RCC 7860 (cell line): ENCODE data around the gene MAP2K3.
"Not testable (repeated sequence)": the region's sequence is repeated elsewhere in the genome, so short reads cannot be mapped to it uniquely, and the experiment has no call there.

ENCODE experiments used
- DNase-seq: peaks from one replicate; pipeline ENCODE4 v3.0.0-alpha.2; 2015; ENCODE audit warnings: low spot score
- FAIRE-seq: peaks from 2 replicates; lab custom pipeline; 2012; peaks lifted over from hg19 to GRCh38; lab: Jason Lieb, UNC

Gene MAP2K3

DNA sequence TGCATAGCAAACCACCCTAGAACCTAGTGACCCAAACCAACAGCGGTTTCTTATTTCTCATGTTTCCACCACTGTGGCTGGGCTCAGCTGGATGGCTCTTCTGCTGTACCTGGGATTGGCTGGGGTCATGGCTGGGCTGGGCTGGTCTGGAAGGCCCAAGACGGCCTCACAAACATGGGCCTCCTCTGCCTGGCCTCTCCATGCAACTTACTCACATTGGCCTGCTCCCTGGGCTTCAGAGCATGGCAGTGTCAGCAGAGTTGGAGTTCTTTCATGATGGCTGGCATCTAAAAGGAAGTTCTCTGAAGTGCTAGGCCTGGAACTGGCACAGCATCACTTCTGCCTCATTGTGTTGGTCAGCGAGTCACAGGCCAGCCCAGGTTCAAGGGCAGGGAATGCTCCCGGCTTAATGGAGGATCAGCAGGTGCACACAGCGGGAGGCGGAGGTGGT, 24.4 kb downstream of the MAP2K3 start:
- FAIRE-seq, DNase-seq: not testable (repeated sequence)

DNA sequence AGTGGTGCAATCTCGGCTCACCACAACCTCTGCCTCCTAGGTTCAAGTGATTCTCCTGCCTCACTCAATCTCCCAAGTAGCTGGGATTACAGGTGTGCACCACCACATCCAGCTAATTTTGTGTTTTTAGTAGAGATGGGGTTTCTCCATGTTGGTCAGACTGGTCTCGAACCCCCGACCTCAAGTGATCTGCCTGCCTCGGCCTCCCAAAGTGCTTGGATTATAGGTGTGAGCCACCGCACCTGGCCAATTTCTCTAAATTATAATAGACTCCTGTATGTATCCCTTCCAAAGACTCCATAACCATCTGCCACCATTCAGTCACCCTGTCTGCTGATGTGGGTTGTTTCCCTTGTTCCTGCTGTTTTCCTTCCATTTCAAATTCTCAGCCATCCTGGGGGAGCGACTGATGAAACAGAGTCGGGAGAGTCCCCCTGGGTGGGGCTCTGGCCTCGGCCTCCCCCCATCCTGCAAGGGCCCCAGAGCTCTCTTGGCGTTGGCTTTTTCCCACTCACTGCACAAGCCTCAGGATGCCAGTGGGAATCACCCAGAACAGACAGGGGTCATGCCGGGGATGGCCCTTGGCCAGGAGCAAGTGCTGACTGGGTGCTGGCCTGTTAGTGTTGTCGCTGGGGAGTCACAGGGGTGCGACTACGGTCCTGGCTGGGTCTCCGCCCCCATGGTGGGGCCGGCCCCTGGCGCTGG, 25.7 kb downstream of the MAP2K3 start:
- not testable (repeated sequence) for FAIRE-seq, DNase-seq

DNA sequence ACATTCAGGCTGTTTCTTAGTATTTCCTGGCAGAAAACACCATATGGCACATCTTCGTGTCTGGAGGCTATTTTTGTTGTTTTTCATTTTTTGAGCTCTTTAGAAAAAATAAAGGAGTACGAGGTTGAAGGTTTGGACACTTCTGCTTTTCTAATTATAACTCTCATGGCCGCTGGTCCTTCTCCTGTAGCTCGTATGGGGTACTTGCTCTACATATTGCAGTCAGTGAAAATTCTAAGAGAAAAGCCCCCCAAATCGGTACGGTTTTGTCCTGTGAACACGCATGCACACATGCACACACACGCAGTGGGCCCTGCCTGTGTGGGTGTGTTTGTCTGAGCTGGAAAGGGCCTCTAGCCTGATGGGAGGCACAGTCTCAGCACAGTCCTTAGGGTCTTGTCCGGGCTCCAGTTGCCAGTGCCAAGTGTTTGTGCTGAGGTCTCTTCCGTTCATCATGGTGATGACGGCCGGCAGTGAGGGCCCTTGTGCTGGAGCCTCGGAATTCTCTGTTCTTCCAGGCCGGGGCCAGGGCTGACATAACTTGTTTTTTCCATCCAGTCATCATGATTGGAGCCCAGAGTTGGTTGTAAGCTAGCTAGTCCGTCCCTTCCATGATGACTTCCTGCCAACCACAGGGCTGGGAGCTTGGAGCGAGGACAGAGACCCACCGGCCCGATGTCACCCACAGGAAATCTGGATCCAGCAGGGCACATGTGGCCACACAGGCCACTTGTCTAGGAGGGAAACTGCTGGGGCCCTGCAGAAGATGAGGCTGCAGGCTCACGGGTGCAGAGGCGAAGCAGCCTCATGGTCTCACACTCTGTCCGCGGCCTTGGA, 26.5 kb downstream of the MAP2K3 start:
- FAIRE-seq: not testable (repeated sequence)

DNA sequence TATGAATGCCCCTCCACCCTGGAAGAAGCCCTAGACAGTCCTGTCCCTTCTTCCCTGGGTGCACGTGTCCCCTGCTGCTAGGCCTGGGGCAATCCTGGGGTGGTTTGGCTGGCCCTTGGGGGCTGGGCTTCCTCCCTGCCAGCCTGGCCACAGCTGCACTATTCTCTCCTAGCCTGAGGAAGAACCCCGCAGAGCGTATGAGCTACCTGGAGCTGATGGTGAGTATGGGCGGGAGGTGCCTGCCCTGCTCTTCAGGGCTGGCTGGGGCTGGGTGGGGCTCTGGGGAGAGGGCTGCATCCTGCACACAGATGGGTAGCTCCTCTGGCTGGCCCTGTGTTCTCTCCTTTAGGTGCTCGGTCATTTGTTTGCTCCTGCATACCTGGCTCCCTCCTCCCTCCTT, 28.8 kb downstream of the MAP2K3 start:
- FAIRE-seq: no peak
- DNase-seq: no peak

More for the DNA sequence above, 26.5 kb downstream of the MAP2K3 start:
- DNase-seq: not testable (repeated sequence)

DNA sequence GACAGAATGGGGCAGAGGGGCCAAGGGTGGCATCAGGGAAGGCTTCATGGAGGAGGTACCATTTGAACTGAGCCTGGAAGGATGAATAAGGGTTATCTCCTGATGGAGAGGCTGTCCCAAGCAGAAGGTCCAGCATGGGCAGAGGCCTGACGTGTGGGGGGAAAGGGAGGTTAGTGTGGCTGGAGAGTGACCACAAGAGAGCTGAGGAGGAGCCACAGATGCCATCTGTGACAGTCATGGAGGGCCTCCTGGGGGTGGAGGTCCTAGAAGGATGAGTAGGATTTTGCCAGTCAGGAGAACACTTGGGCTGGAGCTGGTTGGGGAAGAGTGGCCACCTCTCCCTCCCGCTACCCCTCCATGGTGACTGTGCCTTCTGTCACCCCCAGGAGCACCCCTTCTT, 29.2 kb downstream of the MAP2K3 start:
- DNase-seq, FAIRE-seq: not testable (repeated sequence)

DNA sequence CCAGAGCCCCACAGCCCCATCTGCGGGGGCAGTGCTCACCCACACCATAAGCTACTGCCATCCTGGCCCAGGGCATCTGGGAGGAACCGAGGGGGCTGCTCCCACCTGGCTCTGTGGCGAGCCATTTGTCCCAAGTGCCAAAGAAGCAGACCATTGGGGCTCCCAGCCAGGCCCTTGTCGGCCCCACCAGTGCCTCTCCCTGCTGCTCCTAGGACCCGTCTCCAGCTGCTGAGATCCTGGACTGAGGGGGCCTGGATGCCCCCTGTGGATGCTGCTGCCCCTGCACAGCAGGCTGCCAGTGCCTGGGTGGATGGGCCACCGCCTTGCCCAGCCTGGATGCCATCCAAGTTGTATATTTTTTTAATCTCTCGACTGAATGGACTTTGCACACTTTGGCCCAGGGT, 29.8 kb downstream of the MAP2K3 start:
- not testable (repeated sequence) for DNase-seq, FAIRE-seq

DNA sequence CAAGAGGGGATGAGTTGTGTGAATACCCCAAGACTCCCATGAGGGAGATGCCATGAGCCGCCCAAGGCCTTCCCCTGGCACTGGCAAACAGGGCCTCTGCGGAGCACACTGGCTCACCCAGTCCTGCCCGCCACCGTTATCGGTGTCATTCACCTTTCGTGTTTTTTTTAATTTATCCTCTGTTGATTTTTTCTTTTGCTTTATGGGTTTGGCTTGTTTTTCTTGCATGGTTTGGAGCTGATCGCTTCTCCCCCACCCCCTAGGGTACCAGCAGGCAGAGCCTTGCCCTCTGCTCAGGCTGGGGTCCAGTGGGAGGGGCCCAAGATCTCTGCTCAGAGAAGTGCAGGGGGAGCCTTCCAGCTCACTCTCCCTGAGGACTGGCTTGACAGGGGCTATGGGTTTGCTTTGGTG, 30.2 kb downstream of the MAP2K3 start:
- not testable (repeated sequence) for FAIRE-seq, DNase-seq

DNA sequence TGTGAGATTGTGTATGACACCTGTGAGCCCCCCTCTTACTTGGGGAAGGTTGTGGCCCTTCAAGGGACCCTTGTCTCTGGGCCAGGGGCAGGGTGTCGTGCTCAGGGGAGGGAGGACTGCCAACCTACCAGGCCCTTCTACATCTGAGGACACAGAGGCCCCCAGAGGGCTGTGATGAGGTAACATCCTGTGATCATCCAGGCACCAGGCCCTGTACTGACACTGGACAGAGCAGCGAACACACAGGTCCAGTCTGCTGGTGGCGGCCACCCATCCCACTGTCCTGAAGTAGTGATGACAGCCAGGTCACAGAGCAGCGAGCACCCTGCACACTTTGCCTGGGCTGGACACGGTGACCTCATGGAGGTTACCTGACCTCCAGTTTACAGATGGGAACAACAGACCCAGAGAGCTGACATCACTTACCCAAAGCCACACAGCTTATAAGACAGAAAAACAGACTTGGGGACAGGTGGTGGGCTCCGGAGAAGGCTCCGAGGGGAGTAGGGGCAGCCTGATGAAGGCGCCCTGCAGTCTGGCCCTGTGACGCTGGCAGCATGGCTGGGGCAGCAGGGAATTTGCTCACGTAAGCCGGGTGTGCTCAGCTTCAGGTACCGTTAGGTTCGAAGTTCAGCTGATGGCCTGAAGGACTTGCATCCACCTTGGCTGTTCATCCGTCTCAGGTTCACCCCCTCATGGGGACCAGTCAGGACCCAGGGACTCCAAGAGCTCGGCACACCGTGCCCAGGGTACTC, 30.9 kb downstream of the MAP2K3 start:
- not testable (repeated sequence) for FAIRE-seq, DNase-seq

DNA sequence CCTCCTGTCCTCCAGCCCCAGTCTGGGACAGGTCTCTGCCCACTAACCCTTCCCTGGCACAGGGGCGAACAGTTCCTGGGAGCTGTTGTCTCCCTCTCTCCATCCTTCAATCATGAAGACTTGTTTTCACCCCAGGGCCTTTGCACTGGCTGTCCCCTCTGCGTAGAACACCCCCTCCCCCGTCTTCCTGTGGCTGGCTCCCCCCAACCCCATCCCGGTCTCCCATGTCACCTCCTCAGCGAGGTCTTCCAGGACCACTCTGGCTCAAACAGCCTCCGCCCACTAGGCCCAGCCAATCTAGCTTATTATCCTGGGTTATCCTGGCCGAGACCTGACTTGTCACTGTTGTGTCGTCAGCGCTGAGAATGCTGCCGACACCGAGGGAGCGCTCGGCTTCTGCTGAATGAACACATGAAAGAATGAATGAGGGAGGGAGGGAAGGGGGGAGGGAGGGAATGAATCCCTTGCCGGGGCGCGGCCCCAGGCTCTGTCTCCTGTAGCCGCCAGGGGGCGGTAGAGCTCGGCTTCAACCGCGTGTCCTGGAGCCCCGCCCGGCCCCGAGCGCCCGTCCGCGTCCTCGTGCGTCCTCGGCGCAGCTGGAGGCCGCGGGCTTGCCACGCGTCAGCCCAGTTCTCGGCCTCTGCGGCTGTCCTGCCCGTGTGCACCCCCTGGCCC, 31.8 kb downstream of the MAP2K3 start:
- not testable (repeated sequence) for FAIRE-seq, DNase-seq

DNA sequence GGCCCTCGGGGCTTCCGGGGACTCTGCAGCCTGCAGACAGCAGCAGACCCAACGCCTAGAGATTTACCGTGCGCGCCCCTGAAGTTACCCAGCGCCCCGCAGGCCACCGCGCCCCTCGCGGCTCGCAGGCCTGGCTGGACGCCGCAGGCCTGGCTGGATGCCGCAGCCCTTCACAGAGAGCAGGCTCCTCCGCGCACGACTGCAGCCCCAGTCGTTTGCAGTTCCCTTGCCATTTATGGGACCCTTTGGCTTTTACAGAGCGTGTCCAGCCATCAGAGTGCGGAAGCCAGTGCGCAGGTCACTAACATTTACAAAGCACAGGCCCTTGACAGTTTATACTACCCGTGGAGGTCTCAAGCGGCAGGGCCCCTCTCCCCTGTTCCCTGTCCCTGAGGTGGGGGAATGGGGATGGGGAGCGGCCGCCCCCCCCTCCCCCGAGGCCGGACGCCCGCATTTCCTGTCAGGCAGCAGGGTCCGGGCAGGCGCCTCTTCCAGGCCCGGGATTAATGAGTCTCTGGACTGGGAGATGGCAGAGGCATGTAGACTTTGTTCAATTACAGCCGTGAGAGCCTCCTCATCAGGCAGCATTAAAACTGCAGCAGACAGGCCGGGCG, 32.5 kb downstream of the MAP2K3 start:
- not testable (repeated sequence) for FAIRE-seq, DNase-seq

DNA sequence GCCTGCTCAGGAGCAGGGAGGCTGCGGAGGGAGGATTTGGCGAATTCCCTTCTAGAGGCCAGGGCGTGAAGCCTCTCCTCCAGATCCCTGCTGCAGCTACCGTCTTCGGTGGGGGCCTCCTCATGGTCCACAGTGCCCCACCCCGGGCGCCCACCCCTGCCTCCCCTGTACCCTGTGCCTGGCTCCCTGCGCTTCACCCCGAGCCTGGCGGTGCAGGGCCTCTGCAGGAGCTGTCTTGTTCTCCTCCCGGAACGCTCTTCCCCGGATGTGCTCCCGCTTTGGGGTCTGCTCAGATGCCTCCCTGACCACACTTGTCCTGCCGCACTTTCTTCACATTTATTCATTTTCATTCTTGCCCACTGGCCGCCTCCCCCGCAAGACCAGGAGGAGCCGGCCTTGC, 33.3 kb downstream of the MAP2K3 start:
- FAIRE-seq, DNase-seq: not testable (repeated sequence)

DNA sequence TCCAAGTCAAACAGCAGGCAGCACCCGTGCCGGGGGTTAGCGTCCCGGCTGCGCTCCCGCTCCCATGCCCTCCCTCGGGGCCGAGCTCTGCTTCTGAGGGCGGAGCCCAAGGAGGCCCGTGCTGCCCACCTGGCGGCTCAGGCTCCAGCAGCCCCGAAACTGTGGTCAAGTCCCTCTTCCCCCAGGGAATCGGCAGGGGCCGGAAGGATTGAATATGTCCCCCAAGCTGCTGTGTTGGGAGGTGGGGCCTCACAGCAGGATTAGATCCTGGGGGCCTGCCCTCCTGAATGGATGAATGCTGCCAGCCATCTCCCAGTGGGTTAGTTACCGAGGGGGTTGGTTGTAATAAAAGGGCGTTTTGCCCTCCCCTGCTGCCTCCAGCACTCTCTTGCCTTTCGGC, 33.9 kb downstream of the MAP2K3 start:
- FAIRE-seq (no peak), DNase-seq (no peak)

DNA sequence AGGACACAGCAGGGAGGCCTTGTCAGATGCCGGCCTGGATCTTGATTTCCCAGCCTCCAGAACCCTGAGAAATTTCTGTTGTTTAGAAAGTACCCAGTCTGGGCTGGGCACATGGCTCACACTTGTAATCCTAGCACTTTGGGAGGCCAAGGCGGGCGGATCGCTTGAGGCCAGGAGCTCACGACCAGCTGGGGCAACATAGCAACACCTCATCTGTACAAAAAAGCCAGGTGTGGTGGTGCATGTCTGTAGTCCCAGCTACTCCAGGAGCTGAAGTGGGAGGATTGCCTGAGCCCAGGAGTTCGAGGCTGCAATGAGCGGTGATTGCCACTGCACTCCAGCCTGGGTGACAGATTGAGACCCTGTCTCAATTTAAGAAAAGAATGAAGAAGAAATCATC, 34.3 kb downstream of the MAP2K3 start:
- DNase-seq, FAIRE-seq: not testable (repeated sequence)

DNA sequence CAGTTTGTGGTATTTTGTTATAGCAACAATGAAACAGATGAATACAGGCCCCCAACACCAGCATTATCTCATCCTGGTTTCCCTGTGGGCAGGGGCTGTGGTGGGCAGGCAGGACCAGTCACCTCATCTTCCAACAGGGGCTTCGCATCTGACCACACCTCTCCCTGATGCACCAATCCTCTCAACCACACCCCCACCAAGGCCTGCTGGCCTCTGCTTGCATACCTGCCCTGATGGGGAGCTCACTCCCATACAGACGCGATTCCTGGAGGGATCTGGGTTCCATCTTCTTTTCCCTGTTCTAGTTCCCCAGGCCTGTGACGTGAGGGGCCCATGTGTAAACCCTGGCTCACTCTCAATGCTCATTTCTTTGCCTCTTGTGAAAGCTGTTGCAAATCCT, 34.7 kb downstream of the MAP2K3 start:
- not testable (repeated sequence) for FAIRE-seq, DNase-seq

DNA sequence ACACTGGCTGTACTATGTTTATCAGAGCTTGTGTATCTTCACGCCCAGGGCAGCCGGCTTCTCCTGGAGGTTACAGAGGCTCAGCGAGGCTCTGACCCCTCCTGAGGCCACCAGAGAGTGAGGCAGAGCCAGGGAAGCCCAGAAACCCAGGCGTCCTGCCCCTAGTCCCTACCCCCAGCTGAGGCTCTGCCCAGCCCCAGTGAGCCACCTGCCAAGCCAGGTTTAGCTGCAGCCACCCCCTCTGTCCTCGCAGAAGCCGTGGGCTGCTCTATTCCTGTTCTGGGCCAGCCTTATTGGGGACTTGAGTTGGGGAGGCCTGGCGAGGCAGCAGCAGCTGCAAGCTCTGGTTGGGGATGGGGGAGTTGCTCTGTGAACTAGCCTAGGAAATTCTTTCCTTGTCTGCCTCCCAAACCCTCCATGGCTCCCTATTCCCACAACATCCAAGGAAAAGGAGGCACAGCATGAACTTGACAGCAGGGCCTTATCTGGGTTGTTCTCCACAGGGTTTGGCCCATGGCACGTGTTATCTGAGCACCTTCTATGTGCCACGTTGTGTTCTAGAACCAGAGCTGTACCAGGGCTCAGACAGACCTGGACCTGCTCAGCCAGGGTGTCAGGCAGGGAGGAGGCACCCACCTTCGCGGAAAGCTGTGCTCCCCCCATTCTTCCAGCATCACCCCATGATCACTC, 35.3 kb downstream of the MAP2K3 start:
- DNase-seq, FAIRE-seq: not testable (repeated sequence)

DNA sequence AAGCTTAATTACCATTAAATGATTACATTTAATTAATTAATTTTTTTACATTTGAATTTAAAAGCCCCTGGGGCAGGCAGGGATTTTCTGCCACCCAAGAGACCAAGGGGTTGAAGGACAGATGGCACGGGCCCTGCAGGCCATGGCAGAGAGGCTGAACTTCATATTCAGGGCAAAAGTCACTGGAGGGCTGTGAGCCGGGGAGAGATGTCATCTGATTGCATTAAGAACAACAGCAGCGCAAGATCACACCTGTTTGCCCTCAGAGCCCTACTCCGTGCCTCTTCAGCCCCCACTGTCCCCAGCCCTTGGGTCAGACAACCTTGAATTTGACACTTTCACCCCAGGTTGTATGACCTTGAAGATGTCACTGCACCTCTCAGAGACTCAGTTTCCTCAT, 35.9 kb downstream of the MAP2K3 start:
- FAIRE-seq, DNase-seq: not testable (repeated sequence)

DNA sequence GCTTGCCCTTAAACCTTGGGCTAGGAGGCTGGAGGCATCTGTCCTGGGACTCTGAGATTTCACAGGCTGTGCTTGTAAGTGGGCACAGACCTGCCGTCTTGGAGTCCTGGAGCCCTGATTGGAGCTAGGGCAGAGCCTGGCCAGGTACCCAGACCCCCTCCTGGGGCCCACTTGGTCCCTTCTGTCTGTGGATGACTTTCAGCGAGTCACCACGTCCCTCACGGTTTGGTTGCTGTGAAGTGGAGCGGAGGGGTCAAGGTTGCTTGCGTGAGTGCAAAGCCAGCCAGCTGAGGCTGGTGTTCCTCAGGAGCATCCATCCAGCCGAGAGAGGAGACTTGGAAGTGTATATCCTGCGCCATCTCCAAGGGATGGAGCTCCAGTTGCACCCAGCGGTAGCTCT, 36.5 kb downstream of the MAP2K3 start:
- FAIRE-seq, DNase-seq: not testable (repeated sequence)

DNA sequence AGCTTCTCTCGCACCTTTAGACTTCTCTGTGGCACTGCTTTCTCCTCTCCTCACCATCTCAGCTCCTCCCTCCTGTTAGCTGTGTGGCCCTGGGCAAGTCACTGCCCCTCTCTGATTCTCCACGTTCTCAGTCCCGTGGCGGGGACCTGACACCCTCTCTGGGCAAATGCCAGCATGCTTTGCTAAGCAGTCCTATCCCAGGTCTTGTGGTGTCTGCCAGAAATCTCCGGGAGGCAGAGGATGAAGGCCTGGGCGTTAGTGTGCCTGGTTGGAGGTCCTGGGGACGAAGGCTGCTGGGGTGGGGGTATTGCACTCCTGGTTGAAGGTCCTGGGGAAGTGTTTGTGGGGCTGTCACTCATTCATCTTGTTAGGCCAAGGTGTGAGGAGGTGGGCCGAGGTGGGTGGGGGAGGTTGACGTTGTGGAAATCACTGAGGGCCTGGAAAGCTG, 37.3 kb downstream of the MAP2K3 start:
- not testable (repeated sequence) for DNase-seq

More for the DNA sequence above, 37.3 kb downstream of the MAP2K3 start:
- FAIRE-seq: not testable (repeated sequence)
